Trophoblast cell (in vitro differentiated cells and primary cell): ENCODE results near the gene ABLIM2.

ENCODE experiments used
- DNase-seq, 2 donors: peaks; one replicate each; pipeline ENCODE4 v3.0.0-alpha.2; 2016
- H2AFZ ChIP-seq: 2 replicates; pipeline ENCODE4 v1.6.1; 2013; ENCODE audit warnings: low read length, moderate library complexity, mild to moderate bottlenecking; ENCODE audit not compliant: insufficient read depth, poor library complexity
- H2AK5ac ChIP-seq: 2 replicates; pipeline ENCODE4 v1.6.1; 2013; ENCODE audit warnings: mild to moderate bottlenecking, low read length
- H2BK120ac ChIP-seq: 2 replicates; pipeline ENCODE4 v1.6.1; 2013; ENCODE audit warnings: low read length, mild to moderate bottlenecking, moderate library complexity; ENCODE audit not compliant: insufficient read depth, poor library complexity
- H2BK12ac ChIP-seq: 2 replicates; pipeline ENCODE4 v1.6.1; 2013; ENCODE audit warnings: mild to moderate bottlenecking, low read length, moderate library complexity
- H2BK5ac ChIP-seq: 2 replicates; pipeline ENCODE4 v1.6.1; 2013; ENCODE audit warnings: low read length, low read depth, moderate library complexity, mild to moderate bottlenecking; ENCODE audit not compliant: poor library complexity
- H3K14ac ChIP-seq: 2 replicates; pipeline ENCODE4 v1.6.1; 2013; ENCODE audit warnings: mild to moderate bottlenecking, low read length
- H3K18ac ChIP-seq: 2 replicates; pipeline ENCODE4 v1.6.1; 2013; ENCODE audit warnings: mild to moderate bottlenecking, low read length
- H3K23ac ChIP-seq: 2 replicates; pipeline ENCODE4 v1.6.1; 2013; ENCODE audit warnings: low read length
- H3K27ac ChIP-seq: 2 replicates; pipeline ENCODE4 v1.5.1; 2013; ENCODE audit warnings: low read depth, mild to moderate bottlenecking, inconsistent platforms, low read length, moderate library complexity
- H3K27me3 ChIP-seq: 2 replicates; pipeline ENCODE4 v1.6.1; 2013; ENCODE audit warnings: inconsistent platforms, mild to moderate bottlenecking, low read length, moderate library complexity; ENCODE audit not compliant: insufficient read depth
- H3K36me3 ChIP-seq, 2 experiments: 1 replicate in 1 of 2; 2 replicates in 1 of 2; pipeline ENCODE4 v1.6.1; 2013; ENCODE audit warnings: low read length in 2 of 2, mild to moderate bottlenecking in 2 of 2, moderate library complexity in 1 of 2; ENCODE audit not compliant: insufficient read depth in 2 of 2, control insufficient read depth in 1 of 2
- H3K4ac ChIP-seq: 2 replicates; pipeline ENCODE4 v1.6.1; 2013; ENCODE audit warnings: low read depth, mild to moderate bottlenecking, low read length, moderate library complexity
- H3K4me1 ChIP-seq, 2 experiments: 1 replicate in 1 of 2; 2 replicates in 1 of 2; pipeline ENCODE4 v1.6.1; 2013; ENCODE audit warnings: low read length in 2 of 2, mild to moderate bottlenecking in 2 of 2, moderate library complexity in 1 of 2; ENCODE audit not compliant: insufficient read depth in 2 of 2, control insufficient read depth in 1 of 2
- H3K4me2 ChIP-seq: 2 replicates; pipeline ENCODE4 v1.6.1; 2013; ENCODE audit warnings: inconsistent platforms, mild to moderate bottlenecking, low read length, moderate library complexity
- H3K4me3 ChIP-seq: 2 replicates; pipeline ENCODE4 v1.5.1; 2013; ENCODE audit warnings: mild to moderate bottlenecking, low read depth, low read length, inconsistent platforms
- H3K79me1 ChIP-seq: one replicate; pipeline ENCODE4 v1.6.1; 2013; ENCODE audit warnings: low read length
- H3K79me2 ChIP-seq: 2 replicates; pipeline ENCODE4 v1.6.1; 2013; ENCODE audit warnings: low read length, mild to moderate bottlenecking; ENCODE audit not compliant: control insufficient read depth, insufficient read depth, poor library complexity
- H3K9ac ChIP-seq: 2 replicates; pipeline ENCODE4 v1.6.1; 2013; ENCODE audit warnings: mild to moderate bottlenecking, low read length
- H3K9me3 ChIP-seq: 2 replicates; pipeline ENCODE4 v1.6.1; 2013; ENCODE audit warnings: low read depth, mild to moderate bottlenecking, control low read depth, inconsistent platforms, low read length; ENCODE audit not compliant: insufficient read depth
- H4K12ac ChIP-seq: 2 replicates; pipeline ENCODE4 v1.6.1; 2013; ENCODE audit warnings: low read depth, mild to moderate bottlenecking, low read length, moderate library complexity
- H4K8ac ChIP-seq: 2 replicates; pipeline ENCODE4 v1.6.1; 2013; ENCODE audit warnings: low read depth, mild to moderate bottlenecking, low read length, moderate library complexity
- H4K91ac ChIP-seq: one replicate; pipeline ENCODE4 v1.6.1; 2013; ENCODE audit warnings: low read depth, mild to moderate bottlenecking, low read length, moderate library complexity
- WGBS: extraction: QIAGEN DNeasy Blood & Tissue Kit; methylation state at CpG from one replicate; pipeline ENCODE4 v1.1.7; 2013; ENCODE audit warnings: missing lambda C conversion rate; ENCODE audit not compliant: insufficient read length, insufficient coverage; ENCODE audit errors: extremely low coverage; 5-methylcytosine and 5-hydroxymethylcytosine counted together

ABLIM2 gene

GRCh38 chr4:8023696-8024033 is 134.9 kb downstream of the ABLIM2 start:
- no peak overlapping the region for H4K91ac ChIP-seq

GRCh38 chr4:8022767-8023695 is 135.6 kb downstream of the ABLIM2 start:
- Histone ChIP-seq H2BK12ac (no peak overlapping the region), H3K79me1 (no peaks in the 10 kb centered on the region), H3K18ac (no peak overlapping the region), H3K27me3 (peaks cover 2% of the 10 kb centered on the region), H3K9ac (no peak overlapping the region), H3K23ac (no peak overlapping the region), H3K27ac (no peak overlapping the region), H3K4ac (no peak overlapping the region), H4K8ac (no peak overlapping the region), H4K12ac (no peak overlapping the region), H3K36me3 (no peaks in the 10 kb centered on the region), H3K14ac (no peak overlapping the region), H3K4me2 (no peak overlapping the region), H3K79me2 (no peaks in the 10 kb centered on the region), H2BK5ac (no peak overlapping the region), H3K4me1 (peaks cover 0 to 2% of the 10 kb centered on the region in 2 experiments), H2AK5ac (no peak overlapping the region), H2AFZ (no peak overlapping the region), H3K9me3 (no peaks in the 10 kb centered on the region), H2BK120ac (no peak overlapping the region), H3K4me3 (peak overlapping the region; percentile 46), H4K91ac (no peak overlapping the region)
- no CpG with 5 or more reads among the region's 29 CpGs for WGBS
- DNase-seq = no peak

More at GRCh38 chr4:8023696-8024033, 134.9 kb downstream of the ABLIM2 start:
- Histone ChIP-seq H3K14ac (no peak overlapping the region), H3K4me3 (peak overlapping the region; percentile 46), H2BK5ac (no peak overlapping the region), H2BK120ac (no peak overlapping the region), H3K79me2 (no peaks in the 10 kb centered on the region), H3K18ac (no peak overlapping the region), H4K12ac (no peak overlapping the region), H2AK5ac (no peak overlapping the region), H3K27ac (no peak overlapping the region), H3K23ac (no peak overlapping the region), H3K4ac (no peak overlapping the region), H3K27me3 (peaks cover 2% of the 10 kb centered on the region), H3K79me1 (no peaks in the 10 kb centered on the region), H3K9me3 (no peaks in the 10 kb centered on the region), H2AFZ (no peak overlapping the region), H3K4me1 (peaks cover 0 to 2% of the 10 kb centered on the region in 2 experiments), H2BK12ac (no peak overlapping the region), H4K8ac (no peak overlapping the region), H3K36me3 (no peaks in the 10 kb centered on the region), H3K9ac (no peak overlapping the region), H3K4me2 (no peak overlapping the region)
- no peak for DNase-seq
- WGBS = no CpG with 5 or more reads among the region's 8 CpGs

- no CpG with 5 or more reads among the region's 13 CpGs for WGBS
- H3K14ac ChIP-seq = no peak overlapping the region
Measured at GRCh38 chr4:8021796-8022195, 136.8 kb downstream of the ABLIM2 start.

GRCh38 chr4:8019396-8020365 is 138.9 kb downstream of the ABLIM2 start:
- no peaks in the 10 kb centered on the region for H3K79me2 ChIP-seq
- no peak overlapping the region for H4K91ac ChIP-seq
- peaks cover 0 to 2% of the 10 kb centered on the region in 2 experiments for H3K4me1 ChIP-seq
- no peaks in the 10 kb centered on the region for H3K36me3 ChIP-seq
- H4K8ac ChIP-seq = no peak overlapping the region
- peaks cover 2% of the 10 kb centered on the region for H3K9me3 ChIP-seq
- DNase-seq = no peak
- H3K4me2 ChIP-seq = no peak overlapping the region
- no peak overlapping the region for H3K9ac ChIP-seq
- no peak overlapping the region for H3K18ac ChIP-seq
- no peak overlapping the region for H2BK5ac ChIP-seq
- no peak overlapping the region for H2BK12ac ChIP-seq
- peaks cover 2% of the 10 kb centered on the region for H3K27me3 ChIP-seq
- no peak overlapping the region for H3K4me3 ChIP-seq
- no peak overlapping the region for H4K12ac ChIP-seq
- H3K23ac ChIP-seq = no peak overlapping the region
- no peak overlapping the region for H3K27ac ChIP-seq
- no peak overlapping the region for H2BK120ac ChIP-seq
- no CpG with 5 or more reads among the region's 24 CpGs for WGBS
- no peak overlapping the region for H2AK5ac ChIP-seq
- H3K79me1 ChIP-seq = no peaks in the 10 kb centered on the region
- H3K4ac ChIP-seq = no peak overlapping the region
- no peak overlapping the region for H3K14ac ChIP-seq
- no peak overlapping the region for H2AFZ ChIP-seq

More at GRCh38 chr4:8021796-8022195, 136.8 kb downstream of the ABLIM2 start:
- H4K8ac ChIP-seq = no peak overlapping the region
- no peak overlapping the region for H2AFZ ChIP-seq
- H4K91ac ChIP-seq = no peak overlapping the region
- no peak overlapping the region for H3K4me2 ChIP-seq
- no peak overlapping the region for H2BK12ac ChIP-seq
- H3K27me3 ChIP-seq = peaks cover 2% of the 10 kb centered on the region
- DNase-seq = peak in 1 of 2 donors; percentile 35
- H3K79me2 ChIP-seq = no peaks in the 10 kb centered on the region
- H3K79me1 ChIP-seq = no peaks in the 10 kb centered on the region
- no peak overlapping the region for H2BK120ac ChIP-seq
- H3K9me3 ChIP-seq = no peaks in the 10 kb centered on the region
- no peak overlapping the region for H3K9ac ChIP-seq
- H2AK5ac ChIP-seq = no peak overlapping the region
- H3K18ac ChIP-seq = no peak overlapping the region
- no peaks in the 10 kb centered on the region for H3K36me3 ChIP-seq
- H2BK5ac ChIP-seq = no peak overlapping the region
- no peak overlapping the region for H4K12ac ChIP-seq
- peaks cover 0 to 2% of the 10 kb centered on the region in 2 experiments for H3K4me1 ChIP-seq
- H3K4me3 ChIP-seq = no peak overlapping the region
- no peak overlapping the region for H3K4ac ChIP-seq
- H3K23ac ChIP-seq = no peak overlapping the region
- no peak overlapping the region for H3K27ac ChIP-seq
